Mammary epithelial cell (primary cell): ENCODE measurements around the gene CHAC1.

Experiments used
- EZH2 ChIP-seq: IDR thresholded peaks from 2 replicates; pipeline ENCODE4 v1.6.1; 2012; ENCODE audit warnings: low read length, inconsistent platforms, borderline replicate concordance
- TF ChIP-seq, protein P1 (sequence below), 2 donors: IDR thresholded peaks in 1 of 2; conservative IDR thresholded peaks in 1 of 2; 2 replicates each; pipeline ENCODE4 v1.5.1; 2011 to 2012; ENCODE audit warnings: inconsistent platforms in 2 of 2, low read length in 2 of 2, mild to moderate bottlenecking in 2 of 2, control low read depth in 1 of 2, low read depth in 1 of 2; ENCODE audit not compliant: insufficient read depth in 1 of 2; ENCODE audit errors: extremely low read depth in 1 of 2

DNA sequence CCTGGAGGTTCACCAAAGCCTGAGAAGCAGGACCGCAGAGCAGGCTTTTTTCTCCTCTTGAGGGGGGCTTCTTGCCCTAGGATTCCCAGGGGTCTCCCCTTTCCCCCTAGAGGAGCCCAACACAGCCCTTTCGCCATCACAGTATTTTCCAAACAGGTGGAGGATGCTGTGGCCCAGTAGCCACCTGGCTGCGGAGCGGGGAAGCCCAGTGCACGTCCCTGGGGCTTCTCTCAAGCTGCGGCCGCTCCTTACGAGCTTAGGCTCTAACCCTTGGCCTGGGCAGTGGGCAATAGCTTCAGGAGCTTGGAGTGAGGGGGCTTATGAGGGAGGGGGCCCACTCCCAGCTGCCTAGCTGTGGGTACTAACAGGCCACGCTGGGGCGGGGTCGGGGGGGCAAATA lies 35.7 kb upstream of the CHAC1 start:
- TF ChIP-seq EZH2: no peak
- TF ChIP-seq, protein P1, sequence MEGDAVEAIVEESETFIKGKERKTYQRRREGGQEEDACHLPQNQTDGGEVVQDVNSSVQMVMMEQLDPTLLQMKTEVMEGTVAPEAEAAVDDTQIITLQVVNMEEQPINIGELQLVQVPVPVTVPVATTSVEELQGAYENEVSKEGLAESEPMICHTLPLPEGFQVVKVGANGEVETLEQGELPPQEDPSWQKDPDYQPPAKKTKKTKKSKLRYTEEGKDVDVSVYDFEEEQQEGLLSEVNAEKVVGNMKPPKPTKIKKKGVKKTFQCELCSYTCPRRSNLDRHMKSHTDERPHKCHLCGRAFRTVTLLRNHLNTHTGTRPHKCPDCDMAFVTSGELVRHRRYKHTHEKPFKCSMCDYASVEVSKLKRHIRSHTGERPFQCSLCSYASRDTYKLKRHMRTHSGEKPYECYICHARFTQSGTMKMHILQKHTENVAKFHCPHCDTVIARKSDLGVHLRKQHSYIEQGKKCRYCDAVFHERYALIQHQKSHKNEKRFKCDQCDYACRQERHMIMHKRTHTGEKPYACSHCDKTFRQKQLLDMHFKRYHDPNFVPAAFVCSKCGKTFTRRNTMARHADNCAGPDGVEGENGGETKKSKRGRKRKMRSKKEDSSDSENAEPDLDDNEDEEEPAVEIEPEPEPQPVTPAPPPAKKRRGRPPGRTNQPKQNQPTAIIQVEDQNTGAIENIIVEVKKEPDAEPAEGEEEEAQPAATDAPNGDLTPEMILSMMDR (conservative IDR thresholded peaks at IDR 0.05 in 1 of 2, IDR thresholded peaks at IDR 0.05 in 1 of 2; ENCODE audit: extremely low read depth in 1 of 2, insufficient read depth in 1 of 2, low read depth in 1 of 2, low read length in 2 of 2): no peak
